H9 (cell line): Measurements from ENCODE around the gene TMEM151A. TPM values are rescaled to one million over a fixed set of nuclear protein-coding genes. Genes with fewer than 3 reads are reported as not detected.

ENCODE experiments used
- DNase-seq: peaks from one replicate; pipeline ENCODE4 v3.0.0-alpha.2; 2017
- H2AFZ ChIP-seq: one replicate; pipeline ENCODE4 v1.6.1; 2013; ENCODE audit warnings: mild to moderate bottlenecking, low read length, control low read depth, moderate library complexity
- H2AK5ac ChIP-seq: 2 replicates; pipeline ENCODE4 v1.6.1; 2013; ENCODE audit warnings: low read length, control low read depth, mixed read lengths; ENCODE audit not compliant: insufficient read length
- H2BK120ac ChIP-seq: one replicate; pipeline ENCODE4 v1.6.1; 2013; ENCODE audit warnings: low read depth, mild to moderate bottlenecking, low read length, control low read depth, inconsistent platforms; ENCODE audit not compliant: poor library complexity, severe bottlenecking
- H2BK12ac ChIP-seq: 2 replicates; pipeline ENCODE4 v1.6.1; 2013; ENCODE audit warnings: low read length, control low read depth, mixed read lengths, low read depth; ENCODE audit not compliant: insufficient read length
- H2BK15ac ChIP-seq: 2 replicates; pipeline ENCODE4 v1.6.1; 2013; ENCODE audit warnings: low read depth, low read length, control low read depth
- H2BK20ac ChIP-seq: one replicate; pipeline ENCODE4 v1.6.1; 2013; ENCODE audit warnings: low read depth, mild to moderate bottlenecking, low read length, control low read depth, inconsistent platforms; ENCODE audit not compliant: poor library complexity, severe bottlenecking
- H2BK5ac ChIP-seq: 2 replicates; pipeline ENCODE4 v1.6.1; 2013; ENCODE audit warnings: low read length, control low read depth, mixed read lengths; ENCODE audit not compliant: insufficient read length
- H3K14ac ChIP-seq: 2 replicates; pipeline ENCODE4 v1.6.1; 2013; ENCODE audit warnings: low read length, control low read depth; ENCODE audit not compliant: insufficient read depth
- H3K18ac ChIP-seq: 2 replicates; pipeline ENCODE4 v1.6.1; 2013; ENCODE audit warnings: low read depth, mild to moderate bottlenecking, mixed read lengths, low read length, control low read depth; ENCODE audit not compliant: insufficient read length
- H3K23ac ChIP-seq: 2 replicates; pipeline ENCODE4 v1.6.1; 2013; ENCODE audit warnings: low read length, control low read depth, mixed read lengths, low read depth; ENCODE audit not compliant: insufficient read length
- H3K23me2 ChIP-seq: 2 replicates; pipeline ENCODE4 v1.6.1; 2013; ENCODE audit warnings: low read depth, mild to moderate bottlenecking, mixed read lengths, low read length, control low read depth; ENCODE audit not compliant: insufficient read length, poor library complexity, severe bottlenecking
- H3K27ac ChIP-seq: 2 replicates; pipeline ENCODE4 v1.5.1; 2013; ENCODE audit warnings: low read length, control low read depth, mixed read lengths, low read depth; ENCODE audit not compliant: insufficient read length
- H3K27me3 ChIP-seq: 2 replicates; pipeline ENCODE4 v1.6.1; 2013; ENCODE audit warnings: low read length, control low read depth, inconsistent platforms; ENCODE audit not compliant: insufficient read depth
- H3K4ac ChIP-seq: 2 replicates; pipeline ENCODE4 v1.6.1; 2013; ENCODE audit warnings: low read depth, mild to moderate bottlenecking, control low read depth, inconsistent platforms, low read length, moderate library complexity
- H3K4me1 ChIP-seq: 2 replicates; pipeline ENCODE4 v1.6.1; 2013; ENCODE audit warnings: low read length, control low read depth, inconsistent platforms; ENCODE audit not compliant: insufficient read depth
- H3K4me2 ChIP-seq: 2 replicates; pipeline ENCODE4 v1.6.1; 2013; ENCODE audit warnings: low read length, control low read depth, mixed read lengths; ENCODE audit not compliant: insufficient read length, insufficient read depth
- H3K56ac ChIP-seq: 2 replicates; pipeline ENCODE4 v1.6.1; 2013; ENCODE audit warnings: low read depth, mild to moderate bottlenecking, mixed read lengths, low read length, control low read depth; ENCODE audit not compliant: insufficient read length
- H3K79me1 ChIP-seq: 2 replicates; pipeline ENCODE4 v1.6.1; 2013; ENCODE audit warnings: low read depth, mild to moderate bottlenecking, moderate library complexity, low read length, control low read depth, inconsistent platforms; ENCODE audit not compliant: insufficient read depth, poor library complexity, severe bottlenecking
- H3K79me2 ChIP-seq: 2 replicates; pipeline ENCODE4 v1.6.1; 2013; ENCODE audit warnings: low read length, control low read depth, inconsistent platforms; ENCODE audit not compliant: insufficient read depth
- H3K9ac ChIP-seq: 2 replicates; pipeline ENCODE4 v1.6.1; 2013; ENCODE audit warnings: low read length, control low read depth, mixed read lengths; ENCODE audit not compliant: insufficient read length; ENCODE audit errors: extremely low read depth
- H3K9me3 ChIP-seq: one replicate; pipeline ENCODE4 v1.6.1; 2013; ENCODE audit warnings: low read depth, low read length, inconsistent platforms; ENCODE audit not compliant: control insufficient read depth
- H3T11ph ChIP-seq: one replicate; pipeline ENCODE4 v1.6.1; 2013; ENCODE audit warnings: mild to moderate bottlenecking, low read length, control low read depth, inconsistent platforms
- H4K20me1 ChIP-seq: one replicate; pipeline ENCODE4 v1.6.1; 2013; ENCODE audit not compliant: control insufficient read depth, insufficient read length, insufficient read depth
- H4K5ac ChIP-seq: 2 replicates; pipeline ENCODE4 v1.6.1; 2013; ENCODE audit warnings: low read depth, mild to moderate bottlenecking, mixed read lengths, low read length, control low read depth; ENCODE audit not compliant: insufficient read length
- H4K8ac ChIP-seq: replicated peaks from 2 replicates; pipeline ENCODE4 v1.6.1; 2013; ENCODE audit warnings: low read length, control low read depth, mixed read lengths, low read depth; ENCODE audit not compliant: insufficient read length
- H4K91ac ChIP-seq: 2 replicates; pipeline ENCODE4 v1.6.1; 2013; ENCODE audit warnings: low read depth, mild to moderate bottlenecking, moderate library complexity, mixed read lengths, low read length, control low read depth; ENCODE audit not compliant: insufficient read length
- H3K27ac Mint-ChIP-seq, 3 experiments: 2 replicates in 2 of 3; 3 replicates in 1 of 3; pipeline ENCODE4 v1.8.0; 2020 to 2021; ENCODE audit warnings: mixed read lengths in 3 of 3, mild to moderate bottlenecking in 1 of 3, moderate library complexity in 1 of 3
- H3K27me3 Mint-ChIP-seq: 2 replicates; pipeline ENCODE4 v1.8.0; 2021; ENCODE audit warnings: low read depth, mild to moderate bottlenecking, moderate library complexity, mixed read lengths
- H3K36me3 Mint-ChIP-seq, 3 experiments: 2 replicates in 2 of 3; 3 replicates in 1 of 3; pipeline ENCODE4 v1.8.0; 2020 to 2021; ENCODE audit warnings: low read depth in 3 of 3, mixed read lengths in 3 of 3; ENCODE audit not compliant: insufficient read depth in 1 of 3
- H3K4me1 Mint-ChIP-seq, 2 experiments: 2 replicates each; pipeline ENCODE4 v1.8.0; 2020; ENCODE audit warnings: mixed read lengths in 2 of 2
- H3K4me3 Mint-ChIP-seq, 2 experiments: 2 replicates in 1 of 2; 3 replicates in 1 of 2; pipeline ENCODE4 v1.8.0; 2020 to 2021; ENCODE audit warnings: mild to moderate bottlenecking in 2 of 2, mixed read lengths in 2 of 2, moderate library complexity in 1 of 2
- H3K9me3 Mint-ChIP-seq, 2 experiments: 2 replicates in 1 of 2; 3 replicates in 1 of 2; pipeline ENCODE4 v1.8.0; 2020; ENCODE audit warnings: mild to moderate bottlenecking in 2 of 2, mixed read lengths in 2 of 2, moderate library complexity in 1 of 2
- WGBS: extraction: QIAGEN DNeasy Blood & Tissue Kit; methylation state at CpG from one replicate; pipeline ENCODE4 v1.1.7; 2013; ENCODE audit warnings: missing lambda C conversion rate, low lambda C conversion rate, mixed read lengths; ENCODE audit not compliant: insufficient read length; ENCODE audit errors: extremely low coverage; 5-methylcytosine and 5-hydroxymethylcytosine counted together
- total RNA-seq: library from RNA; stranded (reverse); gene quantifications from 2 replicates; pipeline ENCODE4 v1.2.1, GENCODE V29; 2021
- TF ChIP-seq, protein P1 (sequence below): fragments of 200-600 bp; sonication (generic); conservative IDR thresholded peaks from 3 replicates; pipeline ENCODE4 v1.8.0; 2021; ENCODE audit warnings: antibody characterized with exemption, mild to moderate bottlenecking

TMEM151A gene
- total RNA-seq, 1 experiment from 2014 or later: 1.2 TPM

DNA sequence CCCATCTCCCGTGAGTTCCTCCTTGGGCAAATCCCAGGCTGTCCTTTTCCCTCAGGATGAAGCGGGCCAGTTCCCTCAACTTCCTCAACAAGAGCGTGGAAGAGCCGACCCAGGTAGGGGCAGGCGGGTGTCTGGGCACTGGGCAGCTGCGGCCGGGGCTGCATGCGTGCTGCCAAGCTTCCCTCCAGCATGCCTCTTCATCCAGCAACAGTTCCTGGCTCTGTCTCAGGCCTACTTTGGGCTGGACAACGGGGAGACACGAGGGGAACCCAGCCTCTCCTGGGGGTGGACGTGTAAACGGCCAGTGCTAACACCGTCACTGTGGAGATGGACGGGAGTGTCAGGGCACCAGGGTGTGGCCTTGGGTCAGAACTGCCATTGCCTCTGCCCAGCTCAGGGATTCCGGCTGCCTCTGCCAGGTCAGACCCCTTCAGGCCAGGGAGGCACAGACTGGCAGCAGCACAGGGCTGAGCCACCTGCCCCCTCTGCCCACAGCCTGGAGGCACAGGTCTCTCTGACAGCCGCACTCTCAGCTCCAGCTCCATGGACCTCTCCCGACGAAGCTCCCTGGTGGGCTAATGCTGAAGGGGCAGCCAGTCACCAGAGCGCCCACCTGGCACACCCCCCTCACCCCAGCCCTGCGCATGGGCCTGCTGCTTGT, 25.2 kb upstream of the TMEM151A start:
- Mint-ChIP-seq H3K27ac (peak overlapping the region in 2 of 3 experiments; percentile 72 to 73; a peak in 3 of 7 replicates), H3K4me3 (peak overlapping the region; percentile 89 to 98), H3K36me3 (peaks cover 9 to 42% (median 38%) of the 10 kb centered on the region in 3 experiments), H3K4me1 (peaks cover 20 to 22% of the 10 kb centered on the region in 2 experiments), H3K9me3 (no peaks in the 10 kb centered on the region), H3K27me3 (no peaks in the 10 kb centered on the region; the same call in 1 of the 2 replicates)
- no peaks in the 10 kb centered on the region for H3K9me3 ChIP-seq
- WGBS: no CpG with 5 or more reads among the region's 20 CpGs
- DNase-seq: no peak
- peaks cover 2% of the 10 kb centered on the region for H4K20me1 ChIP-seq
- H3K27ac ChIP-seq: no peak overlapping the region
- no peaks in the 10 kb centered on the region for H3K79me1 ChIP-seq
- TF ChIP-seq, protein P1, sequence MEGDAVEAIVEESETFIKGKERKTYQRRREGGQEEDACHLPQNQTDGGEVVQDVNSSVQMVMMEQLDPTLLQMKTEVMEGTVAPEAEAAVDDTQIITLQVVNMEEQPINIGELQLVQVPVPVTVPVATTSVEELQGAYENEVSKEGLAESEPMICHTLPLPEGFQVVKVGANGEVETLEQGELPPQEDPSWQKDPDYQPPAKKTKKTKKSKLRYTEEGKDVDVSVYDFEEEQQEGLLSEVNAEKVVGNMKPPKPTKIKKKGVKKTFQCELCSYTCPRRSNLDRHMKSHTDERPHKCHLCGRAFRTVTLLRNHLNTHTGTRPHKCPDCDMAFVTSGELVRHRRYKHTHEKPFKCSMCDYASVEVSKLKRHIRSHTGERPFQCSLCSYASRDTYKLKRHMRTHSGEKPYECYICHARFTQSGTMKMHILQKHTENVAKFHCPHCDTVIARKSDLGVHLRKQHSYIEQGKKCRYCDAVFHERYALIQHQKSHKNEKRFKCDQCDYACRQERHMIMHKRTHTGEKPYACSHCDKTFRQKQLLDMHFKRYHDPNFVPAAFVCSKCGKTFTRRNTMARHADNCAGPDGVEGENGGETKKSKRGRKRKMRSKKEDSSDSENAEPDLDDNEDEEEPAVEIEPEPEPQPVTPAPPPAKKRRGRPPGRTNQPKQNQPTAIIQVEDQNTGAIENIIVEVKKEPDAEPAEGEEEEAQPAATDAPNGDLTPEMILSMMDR: no peak
- H3K4me1 ChIP-seq: no peaks in the 10 kb centered on the region
- H3K4me2 ChIP-seq: peak overlapping the region; percentile 95
- H2AK5ac ChIP-seq: no peak overlapping the region
- H3T11ph ChIP-seq: no peak overlapping the region
- H3K79me2 ChIP-seq: peaks cover 5% of the 10 kb centered on the region; the same call in 1 of the 2 replicates
- H3K4ac ChIP-seq: no peak overlapping the region
- no peak overlapping the region for H2BK5ac ChIP-seq
- no peak overlapping the region for H3K18ac ChIP-seq
- no peak overlapping the region for H2BK15ac ChIP-seq
- no peak overlapping the region for H2BK12ac ChIP-seq
- no peak overlapping the region for H4K91ac ChIP-seq
- no peak overlapping the region for H2BK20ac ChIP-seq
- H4K5ac ChIP-seq: no peak overlapping the region
- H2BK120ac ChIP-seq: no peak overlapping the region
- H4K8ac ChIP-seq: no peak overlapping the region
- no peak overlapping the region for H3K23ac ChIP-seq
- H3K27me3 ChIP-seq: no peaks in the 10 kb centered on the region
- no peak overlapping the region for H3K9ac ChIP-seq
- no peak overlapping the region for H3K56ac ChIP-seq
- H3K23me2 ChIP-seq: peaks cover 10% of the 10 kb centered on the region
- H3K14ac ChIP-seq: no peak overlapping the region
- no peak overlapping the region for H2AFZ ChIP-seq
